GM23248 (cell line): Measurements from ENCODE around the gene CAB39.

Experiments
- EZH2 ChIP-seq: fragments of 200-600 bp; sonication (generic); IDR thresholded peaks from 2 replicates; pipeline ENCODE4 v1.6.1; 2018; ENCODE audit warnings: antibody characterized with exemption, mild to moderate bottlenecking; ENCODE audit not compliant: insufficient read depth, poor library complexity, severe bottlenecking
- EZH2phosphoT487 ChIP-seq: fragments of 200-600 bp; sonication (generic); IDR thresholded peaks from 2 replicates; pipeline ENCODE4 v1.6.1; 2018; ENCODE audit warnings: antibody characterized with exemption, moderate library complexity, mild to moderate bottlenecking, low read depth; ENCODE audit not compliant: insufficient read depth

GRCh38 chr2:230864122-230864604 lies 151.5 kb downstream of the CAB39 start:
- TF ChIP-seq EZH2 (no peak), EZH2phosphoT487 (no peak)
